Measurements from ENCODE around the gene RAG1.

GRCh38 chr11:36557991-36558390, 9.8 kb upstream of the RAG1 start:
- TF ChIP-seq EZH2 (IDR thresholded peaks at IDR 0.05; ENCODE audit: low read length) (no peak), CTCF (optimal IDR thresholded peaks at IDR 0.05 in 1 of 3, IDR thresholded peaks at IDR 0.05 in 1 of 3, conservative IDR thresholded peaks at IDR 0.05 in 1 of 3; ENCODE audit: extremely low read depth in 1 of 3, insufficient read depth in 2 of 3, low read length in 3 of 3) (no peak)
